ENCODE data around the gene MED15. TPM values are rescaled to one million over a fixed set of nuclear protein-coding genes. Genes with fewer than 3 reads are reported as not detected.

MED15 gene
- total RNA-seq, 1 donor from 2014 or later, result 20.5 TPM

DNA sequence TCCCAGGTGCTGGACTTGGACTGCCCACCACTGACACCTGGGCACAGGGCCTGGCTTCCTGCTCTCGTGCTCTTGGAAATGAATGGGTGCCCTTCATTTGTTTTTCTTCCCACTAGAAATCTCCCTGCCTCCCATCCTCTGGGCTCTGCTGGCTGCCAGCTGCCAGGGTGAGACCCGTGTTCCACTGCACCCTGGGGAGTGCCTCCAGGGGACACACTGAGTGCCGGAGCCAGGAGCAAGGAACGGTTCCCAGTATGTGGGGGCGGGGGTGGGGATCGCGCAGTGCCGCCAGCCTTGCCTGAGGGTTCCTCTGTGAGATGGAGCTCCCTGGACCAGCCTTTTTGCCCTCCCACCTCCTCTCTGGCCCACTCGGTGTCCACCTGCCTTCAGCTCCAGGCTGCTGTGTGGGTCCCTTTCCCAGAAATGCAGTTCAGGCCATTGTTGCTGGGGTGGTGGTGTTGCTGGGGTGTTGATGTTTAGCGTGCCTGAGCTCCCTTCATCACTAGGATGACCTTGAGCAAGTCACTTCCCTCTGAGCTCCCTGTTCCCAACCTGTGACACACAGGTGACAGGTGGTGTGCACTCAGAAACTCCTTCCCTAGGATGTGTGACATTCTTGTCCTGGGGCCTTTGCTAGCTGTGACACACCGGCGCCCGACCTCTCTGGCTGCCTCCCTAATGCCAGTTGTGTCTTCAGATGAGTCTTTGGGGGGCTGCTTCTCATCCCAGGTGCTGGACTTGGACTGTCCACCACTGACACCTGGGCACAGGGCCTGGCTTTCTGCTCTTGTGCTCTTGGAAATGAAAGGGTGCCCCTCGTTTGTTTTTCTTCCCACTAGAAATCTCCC, 72.1 kb downstream of the MED15 start:
- DNase-seq (ENCODE audit: low read depth) (no peak), FAIRE-seq (no peak)
- TF ChIP-seq CTCF (IDR thresholded peaks at IDR 0.05; ENCODE audit: insufficient read depth, low read length, severe bottlenecking), result no peak
- H3K27me3 ChIP-seq (ENCODE audit: control insufficient read depth, insufficient read depth, low read length), result no peaks in the 10 kb centered on the region
- H3K36me3 ChIP-seq (ENCODE audit: control insufficient read depth, insufficient read depth, low read length), result peaks cover 69% of the 10 kb centered on the region
- H3K4me3 ChIP-seq (ENCODE audit: low read depth, low read length), result no peak overlapping the region

DNA sequence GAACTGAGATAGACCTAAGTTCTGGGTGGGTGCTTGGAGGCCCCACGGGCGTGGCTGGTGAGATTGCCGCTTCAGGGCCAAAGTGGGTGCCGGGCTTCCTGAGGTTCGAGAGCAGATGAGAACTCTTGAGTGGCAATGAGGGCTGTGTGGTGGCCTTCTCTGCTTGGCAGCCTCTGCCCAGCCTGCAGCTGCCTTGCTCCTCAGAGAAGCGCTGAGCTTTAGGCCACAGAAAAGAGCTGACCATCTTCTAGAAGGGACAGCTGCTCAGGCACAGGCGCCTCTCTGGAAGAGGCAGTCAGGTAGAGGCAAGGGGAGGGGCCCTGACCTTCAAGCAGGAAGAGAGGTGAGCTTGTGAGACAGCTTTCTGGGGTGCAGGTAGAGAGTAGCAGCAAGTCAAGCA, 72.8 kb downstream of the MED15 start:
- FAIRE-seq (no peak), DNase-seq (ENCODE audit: low read depth) (no peak)
- TF ChIP-seq CTCF (IDR thresholded peaks at IDR 0.05; ENCODE audit: insufficient read depth, low read length, severe bottlenecking), result no peak
- no peaks in the 10 kb centered on the region for H3K27me3 ChIP-seq (ENCODE audit: control insufficient read depth, insufficient read depth, low read length)
- peaks cover 67% of the 10 kb centered on the region for H3K36me3 ChIP-seq (ENCODE audit: control insufficient read depth, insufficient read depth, low read length)
- no peak overlapping the region for H3K4me3 ChIP-seq (ENCODE audit: low read depth, low read length)

- no peak for FAIRE-seq
- no peaks in the 10 kb centered on the region for H3K27me3 ChIP-seq (ENCODE audit: control insufficient read depth, insufficient read depth, low read length)
- H3K36me3 ChIP-seq (ENCODE audit: control insufficient read depth, insufficient read depth, low read length), result peaks cover 68% of the 10 kb centered on the region
- TF ChIP-seq CTCF (IDR thresholded peaks at IDR 0.05; ENCODE audit: insufficient read depth, low read length, severe bottlenecking), result no peak
- no peak overlapping the region for H3K4me3 ChIP-seq (ENCODE audit: low read depth, low read length)
- DNase-seq (ENCODE audit: low read depth), result no peak
Measured at GRCh38 chr22:20580611-20581502, 73.4 kb downstream of the MED15 start.

DNA sequence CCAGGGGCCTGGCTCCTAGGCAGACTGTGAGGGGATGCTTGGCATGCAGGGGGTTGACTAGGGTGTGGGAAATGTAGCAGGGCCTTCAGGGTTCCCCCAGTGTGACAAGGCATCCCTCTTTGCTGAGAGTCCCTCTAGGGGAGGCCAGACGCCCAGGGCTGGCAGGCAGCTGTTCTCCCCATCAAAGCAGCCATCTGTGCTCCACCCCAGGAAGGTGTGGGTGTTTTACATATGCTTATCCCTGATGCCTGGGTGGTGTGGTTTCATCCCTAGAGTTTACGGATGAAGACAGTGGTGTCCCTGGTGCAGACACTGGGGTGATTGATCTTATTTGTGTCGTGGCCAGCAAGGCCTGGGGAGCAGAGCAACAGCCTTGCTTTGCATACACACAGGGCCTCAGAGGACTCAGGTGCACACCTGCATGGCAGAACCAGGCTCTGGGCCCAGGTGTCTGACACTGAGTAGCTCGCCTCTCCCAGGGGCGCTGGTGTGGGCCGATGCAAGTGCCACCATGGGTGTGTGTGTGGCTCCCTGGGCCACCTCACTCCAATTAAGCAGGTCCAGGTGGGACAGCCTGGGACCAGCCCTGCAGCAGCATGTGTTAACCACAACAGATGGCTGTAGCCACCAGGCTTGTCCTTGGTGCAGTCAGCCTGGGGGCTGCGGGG, 74.2 kb downstream of the MED15 start:
- no peaks in the 10 kb centered on the region for H3K27me3 ChIP-seq (ENCODE audit: control insufficient read depth, insufficient read depth, low read length)
- peaks cover 68% of the 10 kb centered on the region for H3K36me3 ChIP-seq (ENCODE audit: control insufficient read depth, insufficient read depth, low read length)
- no peak for TF ChIP-seq CTCF (IDR thresholded peaks at IDR 0.05; ENCODE audit: insufficient read depth, low read length, severe bottlenecking)
- DNase-seq (ENCODE audit: low read depth) (no peak), FAIRE-seq (no peak)
- H3K4me3 ChIP-seq (ENCODE audit: low read depth, low read length), result no peak overlapping the region

GRCh38 chr22:20582171-20582511, 74.7 kb downstream of the MED15 start:
- DNase-seq (ENCODE audit: low read depth), result no peak
- Histone ChIP-seq H3K36me3 (ENCODE audit: control insufficient read depth, insufficient read depth, low read length) (peaks cover 66% of the 10 kb centered on the region), H3K27me3 (ENCODE audit: control insufficient read depth, insufficient read depth, low read length) (no peaks in the 10 kb centered on the region), H3K4me3 (ENCODE audit: low read depth, low read length) (no peak overlapping the region)
- TF ChIP-seq CTCF (IDR thresholded peaks at IDR 0.05; ENCODE audit: insufficient read depth, low read length, severe bottlenecking), result no peak
- no peak for FAIRE-seq

Data from bronchial epithelial cell (primary cell).